Measurements from ENCODE around the gene NOX5.

NOX5 gene

GRCh38 chr15:69031013-69032001, 16.8 kb downstream of the NOX5 start:
- no peak for TF ChIP-seq POLR2A (IDR thresholded peaks at IDR 0.05; ENCODE audit: low read depth, low read length)
- TF ChIP-seq POLR2AphosphoS5 (IDR thresholded peaks at IDR 0.05; ENCODE audit: low read depth, low read length) = no peak
- TF ChIP-seq TAF1 (IDR thresholded peaks at IDR 0.05; ENCODE audit: borderline replicate concordance, low read depth, low read length) = no peak
- DNase-seq (ENCODE audit: insufficient read length) (no peak), FAIRE-seq (peak; percentile 14)

- TF ChIP-seq POLR2A (IDR thresholded peaks at IDR 0.05; ENCODE audit: low read depth, low read length) (no peak), TAF1 (IDR thresholded peaks at IDR 0.05; ENCODE audit: borderline replicate concordance, low read depth, low read length) (no peak), POLR2AphosphoS5 (IDR thresholded peaks at IDR 0.05; ENCODE audit: low read depth, low read length) (no peak)
- no peak for DNase-seq (ENCODE audit: insufficient read length)
- no peak for FAIRE-seq
Observed at GRCh38 chr15:69032031-69032430, 17.5 kb downstream of the NOX5 start.

GRCh38 chr15:69032703-69033373, 18.3 kb downstream of the NOX5 start:
- DNase-seq (ENCODE audit: insufficient read length) = no peak
- TF ChIP-seq TAF1 (IDR thresholded peaks at IDR 0.05; ENCODE audit: borderline replicate concordance, low read depth, low read length) = no peak
- no peak for TF ChIP-seq POLR2AphosphoS5 (IDR thresholded peaks at IDR 0.05; ENCODE audit: low read depth, low read length)
- no peak for TF ChIP-seq POLR2A (IDR thresholded peaks at IDR 0.05; ENCODE audit: low read depth, low read length)
- no peak for FAIRE-seq

GRCh38 chr15:69034352-69034751, 19.9 kb downstream of the NOX5 start:
- DNase-seq (ENCODE audit: insufficient read length) (no peak), FAIRE-seq (no peak)
- TF ChIP-seq POLR2AphosphoS5 (IDR thresholded peaks at IDR 0.05; ENCODE audit: low read depth, low read length) (no peak), POLR2A (IDR thresholded peaks at IDR 0.05; ENCODE audit: low read depth, low read length) (no peak), TAF1 (IDR thresholded peaks at IDR 0.05; ENCODE audit: borderline replicate concordance, low read depth, low read length) (no peak)

- DNase-seq (ENCODE audit: insufficient read length) = no peak
- no peak for TF ChIP-seq POLR2A (IDR thresholded peaks at IDR 0.05; ENCODE audit: low read depth, low read length)
- no peak for TF ChIP-seq TAF1 (IDR thresholded peaks at IDR 0.05; ENCODE audit: borderline replicate concordance, low read depth, low read length)
- no peak for TF ChIP-seq POLR2AphosphoS5 (IDR thresholded peaks at IDR 0.05; ENCODE audit: low read depth, low read length)
- no peak for FAIRE-seq
Observed at GRCh38 chr15:69035205-69035917, 20.9 kb downstream of the NOX5 start.

GRCh38 chr15:69035918-69036258, 21.4 kb downstream of the NOX5 start:
- no peak for DNase-seq (ENCODE audit: insufficient read length)
- FAIRE-seq = no peak
- TF ChIP-seq TAF1 (IDR thresholded peaks at IDR 0.05; ENCODE audit: borderline replicate concordance, low read depth, low read length) (no peak), POLR2A (IDR thresholded peaks at IDR 0.05; ENCODE audit: low read depth, low read length) (no peak), POLR2AphosphoS5 (IDR thresholded peaks at IDR 0.05; ENCODE audit: low read depth, low read length) (no peak)

- DNase-seq (ENCODE audit: insufficient read length) (no peak), FAIRE-seq (no peak)
- no peak for TF ChIP-seq POLR2AphosphoS5 (IDR thresholded peaks at IDR 0.05; ENCODE audit: low read depth, low read length)
- TF ChIP-seq POLR2A (IDR thresholded peaks at IDR 0.05; ENCODE audit: low read depth, low read length) = no peak
- no peak for TF ChIP-seq TAF1 (IDR thresholded peaks at IDR 0.05; ENCODE audit: borderline replicate concordance, low read depth, low read length)
Observed at GRCh38 chr15:69036826-69037225, 22.3 kb downstream of the NOX5 start.

GRCh38 chr15:69037482-69037881, 23.0 kb downstream of the NOX5 start:
- no peak for TF ChIP-seq POLR2A (IDR thresholded peaks at IDR 0.05; ENCODE audit: low read depth, low read length)
- TF ChIP-seq POLR2AphosphoS5 (IDR thresholded peaks at IDR 0.05; ENCODE audit: low read depth, low read length) = no peak
- no peak for TF ChIP-seq TAF1 (IDR thresholded peaks at IDR 0.05; ENCODE audit: borderline replicate concordance, low read depth, low read length)
- no peak for FAIRE-seq
- DNase-seq (ENCODE audit: insufficient read length) = no peak

- DNase-seq (ENCODE audit: insufficient read length) (no peak), FAIRE-seq (no peak)
- TF ChIP-seq TAF1 (IDR thresholded peaks at IDR 0.05; ENCODE audit: borderline replicate concordance, low read depth, low read length) (no peak), POLR2A (IDR thresholded peaks at IDR 0.05; ENCODE audit: low read depth, low read length) (no peak), POLR2AphosphoS5 (IDR thresholded peaks at IDR 0.05; ENCODE audit: low read depth, low read length) (no peak)
Observed at GRCh38 chr15:69037977-69038376, 23.5 kb downstream of the NOX5 start.

GRCh38 chr15:69038508-69038907, 24.0 kb downstream of the NOX5 start:
- TF ChIP-seq POLR2AphosphoS5 (IDR thresholded peaks at IDR 0.05; ENCODE audit: low read depth, low read length) (no peak), TAF1 (IDR thresholded peaks at IDR 0.05; ENCODE audit: borderline replicate concordance, low read depth, low read length) (no peak), POLR2A (IDR thresholded peaks at IDR 0.05; ENCODE audit: low read depth, low read length) (no peak)
- DNase-seq (ENCODE audit: insufficient read length) (no peak), FAIRE-seq (no peak)

- DNase-seq (ENCODE audit: insufficient read length) = no peak
- FAIRE-seq = no peak
- no peak for TF ChIP-seq POLR2AphosphoS5 (IDR thresholded peaks at IDR 0.05; ENCODE audit: low read depth, low read length)
- no peak for TF ChIP-seq POLR2A (IDR thresholded peaks at IDR 0.05; ENCODE audit: low read depth, low read length)
- no peak for TF ChIP-seq TAF1 (IDR thresholded peaks at IDR 0.05; ENCODE audit: borderline replicate concordance, low read depth, low read length)
Observed at GRCh38 chr15:69039516-69040225, 25.2 kb downstream of the NOX5 start.

Data from GM12892 (cell line).